GM18951 (cell line): ENCODE measurements around the gene ZBTB20.

Experiments used
- POLR2A ChIP-seq: IDR thresholded peaks from 4 replicates; pipeline ENCODE4 v1.6.1; 2011; ENCODE audit warnings: mild to moderate bottlenecking; ENCODE audit not compliant: insufficient read length, insufficient read depth; ENCODE audit errors: extremely low read depth
- in situ Hi-C: fragments of 300-500 bp; cut with MboI; formaldehyde crosslinking; loops from one replicate; pipeline ENCODE4 v1.12.0; 2022; ENCODE audit warnings: low sequenced_read_pairs, mixed read lengths, inconsistent platforms; ENCODE audit not compliant: unreplicated experiment

The ZBTB20 gene

GRCh38 chr3:114863848-114864247 lies 283.2 kb downstream of the ZBTB20 start:
- in situ Hi-C loops: no loop called here
- no peak for TF ChIP-seq POLR2A

- in situ Hi-C loops: no loop called here
Measured at GRCh38 chr3:114861666-114862065, 285.4 kb downstream of the ZBTB20 start.

GRCh38 chr3:114860531-114860930 lies 286.6 kb downstream of the ZBTB20 start:
- TF ChIP-seq POLR2A: no peak
- in situ Hi-C loops: no loop called here

More at GRCh38 chr3:114861666-114862065, 285.4 kb downstream of the ZBTB20 start:
- TF ChIP-seq POLR2A: no peak

GRCh38 chr3:114858329-114858728 lies 288.8 kb downstream of the ZBTB20 start:
- TF ChIP-seq POLR2A: no peak
- in situ Hi-C loops: no loop called here

- TF ChIP-seq POLR2A: no peak
- in situ Hi-C loops: no loop called here
Measured at GRCh38 chr3:114857299-114857701, 289.8 kb downstream of the ZBTB20 start.

- in situ Hi-C loops: no loop called here
Measured at GRCh38 chr3:114856835-114857234, 290.3 kb downstream of the ZBTB20 start.

GRCh38 chr3:114855839-114856238 lies 291.2 kb downstream of the ZBTB20 start:
- TF ChIP-seq POLR2A: no peak
- in situ Hi-C loops: no loop called here

More at GRCh38 chr3:114856835-114857234, 290.3 kb downstream of the ZBTB20 start:
- TF ChIP-seq POLR2A: no peak

- no peak for TF ChIP-seq POLR2A
- in situ Hi-C loops: no loop called here
Measured at GRCh38 chr3:114852966-114853365, 294.1 kb downstream of the ZBTB20 start.

GRCh38 chr3:114850898-114851297 lies 296.2 kb downstream of the ZBTB20 start:
- TF ChIP-seq POLR2A: no peak
- in situ Hi-C loops: no loop called here

GRCh38 chr3:114848643-114849350 lies 298.3 kb downstream of the ZBTB20 start:
- TF ChIP-seq POLR2A: no peak
- in situ Hi-C loops: loop anchor here (25.0 kb wide), 2 partner anchors 314 to 964 kb away; no protein-coding TSS in a partner anchor

GRCh38 chr3:114848082-114848481 lies 299.0 kb downstream of the ZBTB20 start:
- in situ Hi-C loops: loop anchor here (25.0 kb wide), 2 partner anchors 314 to 964 kb away; no protein-coding TSS in a partner anchor
- no peak for TF ChIP-seq POLR2A

GRCh38 chr3:114847564-114847963 lies 299.5 kb downstream of the ZBTB20 start:
- in situ Hi-C loops: loop anchor here (25.0 kb wide), 2 partner anchors 315 to 965 kb away; no protein-coding TSS in a partner anchor
- no peak for TF ChIP-seq POLR2A

GRCh38 chr3:114846779-114847178 lies 300.3 kb downstream of the ZBTB20 start:
- no peak for TF ChIP-seq POLR2A
- in situ Hi-C loops: loop anchor here (25.0 kb wide), 2 partner anchors 316 to 966 kb away; no protein-coding TSS in a partner anchor

- in situ Hi-C loops: loop anchor here (25.0 kb wide), 2 partner anchors 316 to 966 kb away; no protein-coding TSS in a partner anchor
- no peak for TF ChIP-seq POLR2A
Measured at GRCh38 chr3:114846252-114846651, 300.8 kb downstream of the ZBTB20 start.
